Endothelial cell of umbilical vein (primary cell): Measurements from ENCODE around the gene TEX22. TPM values are rescaled to one million over a fixed set of nuclear protein-coding genes. Genes with fewer than 3 reads are reported as not detected.
A peak's percentile ranks its signal among the peaks of the same experiment; 100 is the strongest.

Experiments
- BruUV-seq: library from RNA; stranded (reverse); fragments of 400-500 nt; replicated peaks from 2 replicates; lab custom pipeline; 2021; lab: Mats Ljungman, UMichigan
- CTCF ChIA-PET: fragments of 300-600, 350-600 bp; sonication (Branson Sonifier 250); formaldehyde crosslinking; loops from one replicate; lab custom pipeline; 2021; ENCODE audit warnings: antibody characterized with exemption, inconsistent platforms; lab: Charles Lee
- POLR2A ChIA-PET: fragments of 300-600, 350-600 bp; sonication (Branson Sonifier 250); formaldehyde crosslinking; loops from one replicate; lab custom pipeline; 2021; ENCODE audit warnings: antibody characterized with exemption, inconsistent platforms; lab: Charles Lee
- DNase-seq: peaks from one replicate; pipeline ENCODE4 v3.0.0-alpha.2; 2011; ENCODE audit warnings: low read depth, low spot score
- FAIRE-seq: peaks from 2 replicates; lab custom pipeline; 2011; peaks lifted over from hg19 to GRCh38; lab: Jason Lieb, UNC
- H2AFZ ChIP-seq: 2 replicates; pipeline ENCODE4 v1.6.0; 2012; ENCODE audit warnings: low read depth, low read length, control low read depth, inconsistent platforms
- H3K27ac ChIP-seq: 2 replicates; pipeline ENCODE4 v1.5.1; 2011; ENCODE audit warnings: low read depth, mild to moderate bottlenecking, control low read depth, low read length, moderate library complexity; ENCODE audit not compliant: insufficient read depth
- H3K27me3 ChIP-seq, 2 experiments: 2 replicates each; pipeline versions ENCODE4 v1.6.0 to v1.6.1; 2011; ENCODE audit warnings: low read length in 2 of 2, mixed read lengths in 1 of 2; ENCODE audit not compliant: control insufficient read depth in 2 of 2, insufficient read depth in 2 of 2
- H3K36me3 ChIP-seq, 2 experiments: 2 replicates in 1 of 2; 3 replicates in 1 of 2; pipeline ENCODE4 v1.5.1; 2011; ENCODE audit warnings: low read length in 2 of 2, mild to moderate bottlenecking in 1 of 2, moderate library complexity in 1 of 2; ENCODE audit not compliant: control insufficient read depth in 2 of 2, insufficient read depth in 2 of 2; ENCODE audit errors: extremely low read depth in 1 of 2
- H3K4me1 ChIP-seq: 3 replicates; pipeline ENCODE4 v1.5.1; 2011; ENCODE audit warnings: mild to moderate bottlenecking, low read length; ENCODE audit not compliant: control insufficient read depth, insufficient read depth; ENCODE audit errors: extremely low read depth
- H3K4me2 ChIP-seq: 2 replicates; pipeline ENCODE4 v1.6.1; 2011; ENCODE audit warnings: low read length, control low read depth, mixed read lengths; ENCODE audit not compliant: insufficient read depth
- H3K4me3 ChIP-seq, 3 experiments: fragments of 200-600 bp in 1 of 3; sonication (generic), shearing (Covaris generic) in 1 of 3; replicated peaks in 1 of 3; 2 replicates each; pipeline ENCODE4 v1.5.1; 2011 to 2016; ENCODE audit warnings: control low read depth in 3 of 3, low read length in 3 of 3, mild to moderate bottlenecking in 2 of 3, inconsistent platforms in 1 of 3, low read depth in 1 of 3, moderate library complexity in 1 of 3; ENCODE audit not compliant: insufficient read depth in 1 of 3
- H3K79me2 ChIP-seq: 2 replicates; pipeline ENCODE4 v1.6.0; 2012; ENCODE audit warnings: low read length, inconsistent platforms; ENCODE audit not compliant: control insufficient read depth, insufficient read depth
- H3K9ac ChIP-seq: replicated peaks from 2 replicates; pipeline ENCODE3; 2011; ENCODE audit warnings: low read length, control low read depth; ENCODE audit not compliant: insufficient read depth; ENCODE audit errors: extremely low read depth
- H3K9me1 ChIP-seq: replicated peaks from 3 replicates; pipeline ENCODE4 v1.6.0; 2011; ENCODE audit warnings: mild to moderate bottlenecking, low read length; ENCODE audit not compliant: control insufficient read depth, insufficient read depth; ENCODE audit errors: extremely low read depth
- H3K9me3 ChIP-seq: replicated peaks from 2 replicates; pipeline ENCODE4 v1.5.1; 2012; ENCODE audit warnings: low read length, inconsistent platforms; ENCODE audit not compliant: control insufficient read depth, insufficient read depth
- H4K20me1 ChIP-seq: replicated peaks from 2 replicates; pipeline ENCODE3; 2011; ENCODE audit warnings: mild to moderate bottlenecking, low read length; ENCODE audit not compliant: control insufficient read depth, insufficient read depth; ENCODE audit errors: extremely low read depth
- CTCF ChIP-seq, 2 donors: IDR thresholded peaks; 1 replicate in 1 of 2; 2 replicates in 1 of 2; pipeline ENCODE4 v1.5.1; 2011; ENCODE audit warnings: low read length in 2 of 2, mild to moderate bottlenecking in 2 of 2, moderate library complexity in 2 of 2, control low read depth in 1 of 2, inconsistent platforms in 1 of 2, low read depth in 1 of 2; ENCODE audit not compliant: insufficient read depth in 1 of 2; ENCODE audit errors: extremely low read depth in 1 of 2
- EZH2 ChIP-seq: IDR thresholded peaks from 2 replicates; pipeline ENCODE4 v1.6.1; 2012; ENCODE audit warnings: borderline replicate concordance, low read depth, mild to moderate bottlenecking, moderate library complexity, low read length, inconsistent platforms; ENCODE audit not compliant: severe bottlenecking
- FOS ChIP-seq: IDR thresholded peaks from 2 replicates; pipeline ENCODE4 v1.6.1; 2011; ENCODE audit warnings: mild to moderate bottlenecking, low read length, moderate library complexity, borderline replicate concordance; ENCODE audit not compliant: insufficient read depth
- GATA2 ChIP-seq: IDR thresholded peaks from 2 replicates; pipeline ENCODE4 v1.7.0; 2011; ENCODE audit warnings: low read depth, mild to moderate bottlenecking, moderate library complexity, mixed read lengths, low read length; ENCODE audit not compliant: insufficient read length, insufficient read depth
- JUN ChIP-seq: IDR thresholded peaks from 2 replicates; pipeline ENCODE4 v1.6.1; 2011; ENCODE audit warnings: borderline replicate concordance, low read depth; ENCODE audit not compliant: insufficient read length, insufficient read depth
- MAX ChIP-seq: IDR thresholded peaks from 2 replicates; pipeline ENCODE4 v1.6.1; 2011; ENCODE audit not compliant: insufficient read depth, insufficient read length
- MYC ChIP-seq: IDR thresholded peaks from one replicate; pipeline ENCODE4 v1.6.1; 2011; ENCODE audit warnings: mild to moderate bottlenecking, low read depth, low read length
- POLR2A ChIP-seq: IDR thresholded peaks from 2 replicates; pipeline ENCODE4 v1.6.1; 2012; ENCODE audit warnings: low read depth, mild to moderate bottlenecking, control low read depth, low read length
- POLR2AphosphoS5 ChIP-seq: IDR thresholded peaks from 2 replicates; pipeline ENCODE4 v1.6.1; 2012; ENCODE audit warnings: low read depth, mild to moderate bottlenecking, control low read depth, low read length, moderate library complexity; ENCODE audit not compliant: insufficient read depth
- dilution Hi-C: fragments of 300-500 bp; cut with MboI; formaldehyde crosslinking; loops from one replicate; pipeline ENCODE4 v1.15.0; 2019; ENCODE audit warnings: low sequenced_read_pairs; ENCODE audit not compliant: extremely low pct_ligation_motif_present
- intact Hi-C: fragments of 100-400 bp; cut with micrococcal nuclease; formaldehyde crosslinking; loops from one replicate; pipeline ENCODE4 v1.10.0; 2022
- polyA plus RNA-seq, 4 experiments: library from polyadenylated mRNA; depleted of rRNA in 3 of 4; stranded (reverse) in 3 of 4; unstranded in 1 of 4; fragments of >200 nt; gene quantifications; 2 replicates each; pipeline versions ENCODE4 v1.2.1 to v1.2.3, GENCODE V29; 2011 to 2012; ENCODE audit warnings: missing spikeins in 1 of 4
- total RNA-seq: library from RNA; stranded (reverse); gene quantifications from 2 replicates; pipeline ENCODE4 v1.2.3, GENCODE V29; 2021

Gene TEX22
- total and polyA plus RNA-seq, 2 donors (not counting 3 experiments of a cell fraction or from before 2014, with no cell fraction given) = 0.06 to 1.1 TPM

- Histone ChIP-seq H3K9me3 (no peaks in the 10 kb centered on the region), H3K79me2 (no peaks in the 10 kb centered on the region), H3K9ac (no peak overlapping the region), H3K4me1 (peaks cover 6% of the 10 kb centered on the region), H2AFZ (no peak overlapping the region), H4K20me1 (no peaks in the 10 kb centered on the region), H3K27ac (no peak overlapping the region), H3K36me3 (no peaks in the 10 kb centered on the region), H3K27me3 (peaks cover 6% of the 10 kb centered on the region in 2 experiments), H3K4me2 (no peak overlapping the region), H3K9me1 (no peaks in the 10 kb centered on the region), H3K4me3 (no peak overlapping the region)
- BruUV-seq = no TSS peak
- intact Hi-C loops = loop anchor here (10.0 kb wide), 1 partner anchor 109 kb away; the partner anchor contains the start of gene BRF1
- ChIA-PET CTCF (interaction anchor here (1.0 kb wide), 1 partner anchor 42 kb away, joined by 3 read pairs; no protein-coding TSS in a partner anchor), POLR2A (no interaction called here)
- no peak for TF ChIP-seq JUN
- no peak for TF ChIP-seq POLR2A
- TF ChIP-seq FOS = no peak
- dilution Hi-C loops = no loop called here
- FAIRE-seq = no peak
- DNase-seq = no peak
Observed at GRCh38 chr14:105413544-105413886, 15.2 kb downstream of the TEX22 start.

GRCh38 chr14:105414456-105415371, 16.4 kb downstream of the TEX22 start:
- ChIA-PET POLR2A (interaction anchor here (0.6 kb wide), 2 partner anchors 8 to 1844 kb away, joined by 5 to 7 read pairs; no protein-coding TSS in a partner anchor), CTCF (interaction anchor here (0.9 to 1.2 kb wide), 2 partner anchors 15 to 75 kb away, joined by 3 to 5 read pairs; no protein-coding TSS in a partner anchor)
- TF ChIP-seq JUN (no peak), MAX (no peak), GATA2 (no peak), FOS (no peak), EZH2 (no peak), POLR2AphosphoS5 (peak; percentile 55), CTCF (IDR thresholded peaks at IDR 0.05; ENCODE audit: extremely low read depth in 1 of 2, insufficient read depth in 1 of 2, low read depth in 1 of 2, low read length in 2 of 2) (peak; percentile 65 to 71), POLR2A (no peak), MYC (no peak)
- BruUV-seq = no TSS peak
- dilution Hi-C loops (no loop called here), intact Hi-C loops (loop anchor here (2.0 to 10.0 kb wide), 3 partner anchors 16 to 110 kb away; partner anchors contain the start of genes BRF1 and TEX22)
- H3K4me2 ChIP-seq = peak overlapping the region; percentile 21
- DNase-seq (peak; percentile 72), FAIRE-seq (peak; percentile 89)
- H3K36me3 ChIP-seq = no peaks in the 10 kb centered on the region
- no peaks in the 10 kb centered on the region for H4K20me1 ChIP-seq
- no peaks in the 10 kb centered on the region for H3K9me1 ChIP-seq
- peaks cover 6% of the 10 kb centered on the region in 2 experiments for H3K27me3 ChIP-seq
- peak overlapping the region; percentile 10 to 44 (median 35) for H3K4me3 ChIP-seq
- H3K27ac ChIP-seq = no peak overlapping the region
- H3K4me1 ChIP-seq = peaks cover 11% of the 10 kb centered on the region
- H3K9ac ChIP-seq = peak overlapping the region; percentile 36
- peak overlapping the region; percentile 84 for H2AFZ ChIP-seq
- H3K79me2 ChIP-seq = peaks cover 5% of the 10 kb centered on the region
- H3K9me3 ChIP-seq = no peaks in the 10 kb centered on the region
